Bronchial epithelial cell (primary cell): ENCODE data around the gene KDM1B. TPM values are rescaled to one million over a fixed set of nuclear protein-coding genes. Genes with fewer than 3 reads are reported as not detected.
"Not testable (repeated sequence)": the region's sequence is repeated elsewhere in the genome, so short reads cannot be mapped to it uniquely, and the experiment has no call there.

ENCODE experiments used
- DNase-seq: peaks from one replicate; pipeline ENCODE4 v3.0.0-alpha.2; 2010; ENCODE audit warnings: low read depth
- FAIRE-seq: peaks from 2 replicates; lab custom pipeline; 2011; peaks lifted over from hg19 to GRCh38; lab: Jason Lieb, UNC
- H3K27me3 ChIP-seq: 2 replicates; pipeline ENCODE4 v1.5.1; 2011; ENCODE audit warnings: low read length; ENCODE audit not compliant: control insufficient read depth, insufficient read depth
- H3K36me3 ChIP-seq: 2 replicates; pipeline ENCODE4 v1.5.1; 2011; ENCODE audit warnings: low read length; ENCODE audit not compliant: control insufficient read depth, insufficient read depth
- H3K4me3 ChIP-seq: 2 replicates; pipeline ENCODE4 v1.5.1; 2011; ENCODE audit warnings: mild to moderate bottlenecking, low read depth, low read length, control low read depth
- total RNA-seq: library from RNA; depleted of rRNA; stranded (reverse); fragments of >200 nt; gene quantifications from 2 replicates; pipeline ENCODE4 v1.2.1, GENCODE V29; 2014
- TF ChIP-seq, protein P1 (sequence below): IDR thresholded peaks from 2 replicates; pipeline ENCODE4 v1.5.1; 2011; ENCODE audit warnings: mild to moderate bottlenecking, moderate library complexity, low read length, control low read depth, inconsistent platforms; ENCODE audit not compliant: insufficient read depth, severe bottlenecking

Gene KDM1B
- total RNA-seq, 1 donor from 2014 or later: 21.1 TPM

DNA sequence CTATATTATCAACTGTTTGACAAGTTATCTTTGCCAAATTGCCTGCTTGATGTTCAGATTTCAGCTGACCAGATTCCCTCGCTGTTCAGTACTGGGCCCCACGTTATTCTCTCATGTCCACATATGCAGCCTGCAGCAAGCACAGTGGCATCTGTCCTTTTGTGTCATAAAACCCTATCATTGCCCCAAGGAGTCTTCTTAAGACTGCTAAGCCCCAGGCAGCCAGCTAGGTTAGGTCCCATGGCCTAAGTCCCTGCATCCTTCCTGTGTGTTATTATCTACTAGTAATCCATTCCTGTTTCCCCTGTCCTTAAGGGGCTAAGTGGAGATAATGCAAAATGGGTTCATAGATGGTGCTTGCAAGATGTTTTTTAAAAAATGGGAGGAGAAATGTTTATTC lies 7.2 kb downstream of the KDM1B start:
- Histone ChIP-seq H3K4me3 (no peak overlapping the region), H3K36me3 (peaks cover 5% of the 10 kb centered on the region), H3K27me3 (no peaks in the 10 kb centered on the region)
- TF ChIP-seq, protein P1, sequence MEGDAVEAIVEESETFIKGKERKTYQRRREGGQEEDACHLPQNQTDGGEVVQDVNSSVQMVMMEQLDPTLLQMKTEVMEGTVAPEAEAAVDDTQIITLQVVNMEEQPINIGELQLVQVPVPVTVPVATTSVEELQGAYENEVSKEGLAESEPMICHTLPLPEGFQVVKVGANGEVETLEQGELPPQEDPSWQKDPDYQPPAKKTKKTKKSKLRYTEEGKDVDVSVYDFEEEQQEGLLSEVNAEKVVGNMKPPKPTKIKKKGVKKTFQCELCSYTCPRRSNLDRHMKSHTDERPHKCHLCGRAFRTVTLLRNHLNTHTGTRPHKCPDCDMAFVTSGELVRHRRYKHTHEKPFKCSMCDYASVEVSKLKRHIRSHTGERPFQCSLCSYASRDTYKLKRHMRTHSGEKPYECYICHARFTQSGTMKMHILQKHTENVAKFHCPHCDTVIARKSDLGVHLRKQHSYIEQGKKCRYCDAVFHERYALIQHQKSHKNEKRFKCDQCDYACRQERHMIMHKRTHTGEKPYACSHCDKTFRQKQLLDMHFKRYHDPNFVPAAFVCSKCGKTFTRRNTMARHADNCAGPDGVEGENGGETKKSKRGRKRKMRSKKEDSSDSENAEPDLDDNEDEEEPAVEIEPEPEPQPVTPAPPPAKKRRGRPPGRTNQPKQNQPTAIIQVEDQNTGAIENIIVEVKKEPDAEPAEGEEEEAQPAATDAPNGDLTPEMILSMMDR: no peak
- DNase-seq (no peak), FAIRE-seq (no peak)

DNA sequence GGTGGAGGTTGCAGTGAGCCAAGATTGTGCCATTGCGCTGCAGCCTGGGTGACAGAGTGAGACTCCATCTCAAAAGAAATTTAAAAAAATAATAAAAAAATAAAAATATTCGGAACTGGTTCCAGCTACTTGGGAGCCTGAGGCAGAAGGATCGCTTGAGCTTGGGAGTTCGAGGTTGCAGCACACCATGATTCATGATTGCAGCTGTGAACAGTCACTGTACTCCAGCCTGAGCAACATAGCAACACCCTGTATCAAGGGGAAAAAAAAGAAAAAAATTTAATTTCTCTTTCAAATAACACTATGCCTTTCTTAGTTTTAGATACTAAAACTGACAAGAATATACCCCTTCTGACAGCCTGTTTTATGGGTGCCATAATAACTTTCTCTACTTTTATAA lies 10.5 kb downstream of the KDM1B start:
- peaks cover 6% of the 10 kb centered on the region for H3K36me3 ChIP-seq
- TF ChIP-seq, protein P1: no peak
- no peaks in the 10 kb centered on the region for H3K27me3 ChIP-seq
- no peak overlapping the region for H3K4me3 ChIP-seq
- FAIRE-seq (no peak), DNase-seq (peak; percentile 47)

DNA sequence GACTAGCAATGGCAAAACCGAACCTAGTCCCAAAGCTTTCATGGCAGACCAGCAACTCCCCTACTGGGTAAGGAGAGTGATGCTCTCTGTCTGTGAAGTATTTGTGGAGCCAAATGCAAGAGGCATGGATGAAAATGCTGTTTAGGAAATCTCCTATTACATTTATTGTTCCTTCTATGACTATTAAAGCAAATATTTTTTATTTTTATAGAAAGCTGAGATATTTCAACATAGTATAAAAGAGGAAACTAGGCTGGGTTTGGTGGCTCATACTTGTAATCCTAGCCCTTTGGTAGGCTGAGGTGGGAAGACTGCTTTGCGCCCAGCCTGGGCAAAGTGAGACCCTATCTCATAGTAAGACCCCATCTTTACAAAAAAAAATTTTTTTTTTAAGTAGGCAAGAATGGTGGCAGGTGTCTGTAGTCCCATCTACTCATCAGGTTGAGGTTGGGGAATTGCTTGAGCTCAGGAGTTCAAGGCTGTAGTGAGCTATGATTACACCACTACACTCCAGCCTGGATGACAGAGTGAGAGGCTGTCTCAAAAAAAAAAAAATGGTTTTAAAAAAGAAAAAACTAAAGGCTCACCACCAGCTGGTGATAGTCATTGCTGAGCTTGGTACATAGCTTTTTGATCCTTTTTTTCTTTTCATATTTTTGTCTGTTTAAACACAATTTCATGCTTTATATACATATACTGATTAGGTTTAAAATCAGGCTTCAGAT lies 11.3 kb downstream of the KDM1B start:
- TF ChIP-seq, protein P1: no peak
- Histone ChIP-seq H3K36me3 (peaks cover 6% of the 10 kb centered on the region), H3K27me3 (no peaks in the 10 kb centered on the region), H3K4me3 (no peak overlapping the region)
- no peak for DNase-seq
- no peak for FAIRE-seq

DNA sequence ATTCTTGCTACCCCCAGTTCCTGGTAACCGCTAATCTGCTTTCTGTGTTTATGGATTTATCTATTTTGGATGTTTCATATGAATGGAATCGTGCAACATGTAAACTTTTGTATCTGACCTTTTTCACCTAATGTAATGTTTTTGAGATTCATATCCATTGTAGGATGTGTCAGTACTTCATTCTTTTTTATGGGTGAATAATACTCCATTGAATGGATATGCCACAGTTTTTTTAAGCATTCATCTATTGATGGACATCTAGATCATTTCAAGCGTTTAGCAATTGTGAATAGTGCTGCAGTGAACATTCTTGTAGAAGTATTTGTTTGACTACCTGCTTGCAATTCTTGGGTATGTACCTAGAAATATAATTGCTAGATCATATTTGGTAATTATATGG lies 13.0 kb downstream of the KDM1B start:
- FAIRE-seq (no peak), DNase-seq (no peak)
- H3K36me3 ChIP-seq: peaks cover 2% of the 10 kb centered on the region
- no peak overlapping the region for H3K4me3 ChIP-seq
- no peaks in the 10 kb centered on the region for H3K27me3 ChIP-seq
- TF ChIP-seq, protein P1: no peak

DNA sequence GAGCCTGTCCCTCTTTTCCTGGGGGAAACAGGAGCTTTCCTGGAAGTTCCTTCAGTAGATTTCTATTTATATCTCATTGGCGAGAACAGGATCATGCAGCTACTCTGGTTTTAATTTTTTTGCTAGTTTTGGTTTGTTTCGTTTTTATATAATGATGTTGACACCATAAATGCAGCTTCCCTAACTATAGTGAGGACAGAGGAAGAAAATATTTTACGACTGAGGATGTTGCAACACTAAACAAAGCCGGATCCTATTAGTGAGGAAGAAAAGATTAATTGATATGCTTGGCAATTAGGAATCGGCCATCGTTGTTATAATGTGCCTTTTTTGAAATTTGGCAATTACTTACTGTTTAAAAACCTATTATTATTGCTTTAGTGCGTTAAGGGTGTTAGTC lies 16.6 kb downstream of the KDM1B start:
- TF ChIP-seq, protein P1: no peak
- DNase-seq: no peak
- Histone ChIP-seq H3K4me3 (no peak overlapping the region), H3K36me3 (peaks cover 2% of the 10 kb centered on the region), H3K27me3 (no peaks in the 10 kb centered on the region)
- FAIRE-seq: no peak

DNA sequence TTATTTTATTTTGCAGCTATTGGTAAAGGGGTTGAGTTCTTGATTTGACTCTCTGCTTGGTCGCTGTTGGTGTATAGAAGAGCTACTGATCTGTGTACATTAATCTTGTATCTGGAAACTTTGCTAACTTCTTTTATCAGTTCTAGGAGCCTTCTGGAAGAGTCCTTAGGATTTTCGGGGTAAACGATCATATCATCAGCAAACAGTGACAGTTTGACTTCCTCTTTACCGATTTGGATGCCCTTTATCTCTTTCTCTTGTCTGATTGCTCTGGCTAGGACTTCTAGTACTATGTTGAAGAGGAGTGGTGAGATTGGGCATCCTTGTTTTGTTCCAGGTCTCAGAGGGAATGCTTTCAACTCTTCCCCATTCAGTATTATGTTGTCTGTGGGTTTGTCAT lies 21.0 kb downstream of the KDM1B start:
- not testable (repeated sequence) for H3K27me3 ChIP-seq, H3K4me3 ChIP-seq, DNase-seq, FAIRE-seq, H3K36me3 ChIP-seq
